ENCODE results near the gene JAKMIP3.

Gene JAKMIP3

GRCh38 chr10:132076578-132077081 is 10.9 kb downstream of the JAKMIP3 start:
- ATAC-seq, result no peak

GRCh38 chr10:132077091-132077490 is 11.3 kb downstream of the JAKMIP3 start:
- no peak for ATAC-seq
- TF ChIP-seq RARB (CRISPR knock-in tag; IDR thresholded peaks at IDR 0.05) (no peak), PPARA (CRISPR knock-in tag; IDR thresholded peaks at IDR 0.05; ENCODE audit: borderline replicate concordance) (no peak), POU6F1 (CRISPR knock-in tag; IDR thresholded peaks at IDR 0.05; ENCODE audit: borderline replicate concordance, low read depth) (no peak), ZC3H10 (CRISPR knock-in tag; IDR thresholded peaks at IDR 0.05) (no peak), CSRNP3 (CRISPR knock-in tag; IDR thresholded peaks at IDR 0.05) (no peak), BACH2 (CRISPR knock-in tag; IDR thresholded peaks at IDR 0.05; ENCODE audit: borderline replicate concordance) (no peak), TSHZ2 (CRISPR knock-in tag; IDR thresholded peaks at IDR 0.05) (no peak), ARNTL (CRISPR knock-in tag; IDR thresholded peaks at IDR 0.05; ENCODE audit: borderline replicate concordance, low read depth) (no peak), ZFP30 (CRISPR knock-in tag; IDR thresholded peaks at IDR 0.05) (no peak)

More at GRCh38 chr10:132076578-132077081, 10.9 kb downstream of the JAKMIP3 start:
- TF ChIP-seq GLIS3 (CRISPR knock-in tag; IDR thresholded peaks at IDR 0.05) (no peak), TSHZ2 (CRISPR knock-in tag; IDR thresholded peaks at IDR 0.05) (no peak), RARB (CRISPR knock-in tag; IDR thresholded peaks at IDR 0.05) (no peak), CSDC2 (CRISPR knock-in tag; IDR thresholded peaks at IDR 0.05) (no peak), ESRRG (CRISPR knock-in tag; IDR thresholded peaks at IDR 0.05) (no peak), PATZ1 (CRISPR knock-in tag; IDR thresholded peaks at IDR 0.05; ENCODE audit: borderline replicate concordance) (no peak), SNAI2 (CRISPR knock-in tag; IDR thresholded peaks at IDR 0.05) (no peak), TOX (CRISPR knock-in tag; IDR thresholded peaks at IDR 0.05; ENCODE audit: borderline replicate concordance) (no peak), ZNF8 (CRISPR knock-in tag; IDR thresholded peaks at IDR 0.05) (no peak), ISL1 (CRISPR knock-in tag; IDR thresholded peaks at IDR 0.05) (no peak), PPARA (CRISPR knock-in tag; IDR thresholded peaks at IDR 0.05; ENCODE audit: borderline replicate concordance) (no peak), ZNF70 (CRISPR knock-in tag; IDR thresholded peaks at IDR 0.05) (no peak), ZFP30 (CRISPR knock-in tag; IDR thresholded peaks at IDR 0.05) (no peak), OSR1 (CRISPR knock-in tag; IDR thresholded peaks at IDR 0.05) (no peak), ARNTL (CRISPR knock-in tag; IDR thresholded peaks at IDR 0.05; ENCODE audit: borderline replicate concordance, low read depth) (no peak), CSRNP3 (CRISPR knock-in tag; IDR thresholded peaks at IDR 0.05) (no peak), CREB5 (CRISPR knock-in tag; IDR thresholded peaks at IDR 0.05; ENCODE audit: low read depth) (no peak), ZC3H10 (CRISPR knock-in tag; IDR thresholded peaks at IDR 0.05) (no peak), ZFP3 (CRISPR knock-in tag; IDR thresholded peaks at IDR 0.05) (no peak)

All from SK-N-SH treated with all-trans-retinoic acid at 6 μM for 48 hours (cell line).